Keratinocyte (primary cell): ENCODE measurements around the gene EEF2K. TPM values are rescaled to one million over a fixed set of nuclear protein-coding genes. Genes with fewer than 3 reads are reported as not detected.
A peak's percentile ranks its signal among the peaks of the same experiment; 100 is the strongest.

Source experiments
- DNase-seq: peaks from one replicate; pipeline ENCODE4 v3.0.0-alpha.2; 2011; ENCODE audit warnings: low read depth, missing footprints, low spot score
- FAIRE-seq: peaks from 2 replicates; lab custom pipeline; 2011; peaks lifted over from hg19 to GRCh38; lab: Jason Lieb, UNC
- H2AFZ ChIP-seq: 2 replicates; pipeline ENCODE4 v1.6.0; 2012; ENCODE audit warnings: low read length, control low read depth, inconsistent platforms; ENCODE audit not compliant: control insufficient read depth
- H3K27ac ChIP-seq: 2 replicates; pipeline ENCODE4 v1.5.1; 2011; ENCODE audit warnings: low read length; ENCODE audit not compliant: control insufficient read depth, insufficient read depth
- H3K27me3 ChIP-seq: 3 replicates; pipeline ENCODE4 v1.6.0; 2011; ENCODE audit warnings: low read length; ENCODE audit not compliant: control insufficient read depth, insufficient read depth; ENCODE audit errors: extremely low read depth
- H3K36me3 ChIP-seq, 2 experiments: 2 replicates in 1 of 2; 3 replicates in 1 of 2; pipeline ENCODE4 v1.5.1; 2011; ENCODE audit warnings: low read length in 2 of 2, mild to moderate bottlenecking in 1 of 2; ENCODE audit not compliant: control insufficient read depth in 2 of 2, insufficient read depth in 2 of 2; ENCODE audit errors: extremely low read depth in 1 of 2
- H3K4me1 ChIP-seq: 3 replicates; pipeline ENCODE4 v1.5.1; 2011; ENCODE audit warnings: low read length; ENCODE audit not compliant: control insufficient read depth, insufficient read depth; ENCODE audit errors: extremely low read depth
- H3K4me2 ChIP-seq: 3 replicates; pipeline ENCODE4 v1.6.0; 2011; ENCODE audit warnings: low read depth, low read length; ENCODE audit not compliant: control insufficient read depth, insufficient read depth; ENCODE audit errors: extremely low read depth
- H3K4me3 ChIP-seq, 3 experiments: fragments of 200-600 bp in 1 of 3; sonication (generic) in 1 of 3; 2 replicates in 2 of 3; 3 replicates in 1 of 3; pipeline ENCODE4 v1.5.1; 2011 to 2016; ENCODE audit warnings: low read length in 3 of 3, mild to moderate bottlenecking in 3 of 3, control low read depth in 2 of 3, inconsistent platforms in 1 of 3, low read depth in 1 of 3, mixed read lengths in 1 of 3, mixed run types in 1 of 3, moderate library complexity in 1 of 3; ENCODE audit not compliant: control insufficient read depth in 2 of 3, insufficient read depth in 2 of 3; ENCODE audit errors: extremely low read depth in 1 of 3
- H3K79me2 ChIP-seq: 2 replicates; pipeline ENCODE4 v1.6.0; 2012; ENCODE audit warnings: low read length; ENCODE audit not compliant: control insufficient read depth, insufficient read depth
- H3K9ac ChIP-seq: 3 replicates; pipeline ENCODE4 v1.6.0; 2011; ENCODE audit warnings: low read length; ENCODE audit not compliant: control insufficient read depth, insufficient read depth; ENCODE audit errors: extremely low read depth
- H3K9me1 ChIP-seq: 3 replicates; pipeline ENCODE4 v1.6.0; 2011; ENCODE audit warnings: low read length; ENCODE audit not compliant: control insufficient read depth, insufficient read depth; ENCODE audit errors: extremely low read depth
- H3K9me3 ChIP-seq: 2 replicates; pipeline ENCODE4 v1.5.1; 2012; ENCODE audit warnings: low read depth, low read length; ENCODE audit not compliant: control insufficient read depth
- H4K20me1 ChIP-seq: 3 replicates; pipeline ENCODE4 v1.6.0; 2011; ENCODE audit warnings: low read length; ENCODE audit not compliant: control insufficient read depth, insufficient read depth; ENCODE audit errors: extremely low read depth
- EZH2 ChIP-seq: IDR thresholded peaks from one replicate; pipeline ENCODE4 v1.6.1; 2012; ENCODE audit warnings: inconsistent platforms, mild to moderate bottlenecking, low read length, moderate library complexity
- dilution Hi-C: fragments of 300-500 bp; cut with MboI; formaldehyde crosslinking; loops from one replicate; pipeline ENCODE4 v1.7.0; 2020; ENCODE audit warnings: low sequenced_read_pairs; ENCODE audit not compliant: extremely low pct_ligation_motif_present
- polyA plus RNA-seq, 5 experiments: library from polyadenylated mRNA; depleted of rRNA in 3 of 5; stranded (reverse) in 3 of 5; stranded (forward) in 1 of 5; unstranded in 1 of 5; fragments of >200 nt; gene quantifications; 1 replicate in 1 of 5; 2 replicates in 3 of 5; 3 replicates in 1 of 5; pipeline versions ENCODE4 v1.2.1 to v1.2.3, GENCODE V29; 2011 to 2012; ENCODE audit warnings: missing spikeins in 2 of 5, low read depth in 1 of 5, low replicate concordance in 1 of 5
- TF ChIP-seq, protein P1 (sequence below), 3 experiments: IDR thresholded peaks in 1 of 3; conservative IDR thresholded peaks in 1 of 3; optimal IDR thresholded peaks in 1 of 3; 2 replicates in 2 of 3; 3 replicates in 1 of 3; pipeline versions ENCODE3 to v1.5.1; 2011; ENCODE audit warnings: low read length in 3 of 3, mild to moderate bottlenecking in 3 of 3, moderate library complexity in 2 of 3, control low read depth in 1 of 3, inconsistent platforms in 1 of 3; ENCODE audit not compliant: insufficient read depth in 2 of 3; ENCODE audit errors: extremely low read depth in 1 of 3

Gene EEF2K
- polyA plus RNA-seq, 1 donor (not counting 4 experiments of a cell fraction or from before 2014, with no cell fraction given): 7.3 TPM

DNA sequence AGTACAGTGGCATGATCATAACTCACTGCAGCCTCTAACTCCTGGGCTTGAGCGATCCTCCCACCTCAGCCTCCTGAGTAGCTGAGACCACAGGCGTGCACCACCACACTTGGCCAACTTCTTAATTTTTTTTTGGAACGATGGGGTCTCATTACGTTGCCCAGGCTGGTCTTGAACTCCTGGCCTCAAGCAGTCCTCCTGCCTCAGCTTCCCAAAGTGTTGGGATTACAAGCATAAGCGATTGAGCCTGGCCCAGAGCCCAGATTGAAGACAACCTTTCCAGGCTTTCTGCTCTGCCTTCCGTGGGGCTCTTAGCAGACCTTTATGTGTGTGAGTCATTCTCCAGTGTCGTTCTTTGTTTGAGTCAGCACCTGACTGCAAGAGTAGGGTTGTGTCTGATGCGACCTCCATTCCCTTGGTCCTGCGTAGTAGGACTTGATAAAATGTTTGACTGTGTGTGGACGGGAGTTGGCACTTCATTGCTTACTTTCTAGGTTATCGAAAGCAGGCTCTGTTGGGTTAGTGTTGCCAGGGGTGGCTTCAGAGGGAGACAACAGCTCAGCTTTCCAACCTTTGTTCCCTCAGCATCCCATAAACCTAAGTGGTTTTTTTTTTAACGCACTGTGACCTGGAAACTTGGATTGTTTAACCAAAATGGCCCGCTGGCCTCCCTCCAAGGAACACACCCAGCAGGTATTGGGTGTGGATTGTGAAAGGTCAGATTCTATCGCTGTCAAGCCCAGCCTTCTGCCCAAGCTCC is 26.4 kb downstream of the EEF2K start:
- Histone ChIP-seq H3K36me3 (peaks cover 0 to 2% of the 10 kb centered on the region in 2 experiments), H3K4me1 (peaks cover 16% of the 10 kb centered on the region), H3K27ac (peak overlapping the region; percentile 48), H3K79me2 (peaks cover 4% of the 10 kb centered on the region), H3K27me3 (no peaks in the 10 kb centered on the region), H3K4me3 (no peak overlapping the region), H3K9ac (peak overlapping the region; percentile 5), H4K20me1 (no peaks in the 10 kb centered on the region), H3K9me3 (no peaks in the 10 kb centered on the region), H2AFZ (peak overlapping the region; percentile 5), H3K4me2 (peak overlapping the region; percentile 22), H3K9me1 (no peaks in the 10 kb centered on the region)
- TF ChIP-seq EZH2: no peak
- TF ChIP-seq, protein P1, sequence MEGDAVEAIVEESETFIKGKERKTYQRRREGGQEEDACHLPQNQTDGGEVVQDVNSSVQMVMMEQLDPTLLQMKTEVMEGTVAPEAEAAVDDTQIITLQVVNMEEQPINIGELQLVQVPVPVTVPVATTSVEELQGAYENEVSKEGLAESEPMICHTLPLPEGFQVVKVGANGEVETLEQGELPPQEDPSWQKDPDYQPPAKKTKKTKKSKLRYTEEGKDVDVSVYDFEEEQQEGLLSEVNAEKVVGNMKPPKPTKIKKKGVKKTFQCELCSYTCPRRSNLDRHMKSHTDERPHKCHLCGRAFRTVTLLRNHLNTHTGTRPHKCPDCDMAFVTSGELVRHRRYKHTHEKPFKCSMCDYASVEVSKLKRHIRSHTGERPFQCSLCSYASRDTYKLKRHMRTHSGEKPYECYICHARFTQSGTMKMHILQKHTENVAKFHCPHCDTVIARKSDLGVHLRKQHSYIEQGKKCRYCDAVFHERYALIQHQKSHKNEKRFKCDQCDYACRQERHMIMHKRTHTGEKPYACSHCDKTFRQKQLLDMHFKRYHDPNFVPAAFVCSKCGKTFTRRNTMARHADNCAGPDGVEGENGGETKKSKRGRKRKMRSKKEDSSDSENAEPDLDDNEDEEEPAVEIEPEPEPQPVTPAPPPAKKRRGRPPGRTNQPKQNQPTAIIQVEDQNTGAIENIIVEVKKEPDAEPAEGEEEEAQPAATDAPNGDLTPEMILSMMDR (optimal IDR thresholded peaks at IDR 0.05 in 1 of 3, IDR thresholded peaks at IDR 0.05 in 1 of 3, conservative IDR thresholded peaks at IDR 0.05 in 1 of 3; ENCODE audit: extremely low read depth in 1 of 3, insufficient read depth in 2 of 3, low read length in 3 of 3): no peak
- DNase-seq (peak; percentile 53), FAIRE-seq (peak; percentile 84)
- dilution Hi-C loops: no loop called here

DNA sequence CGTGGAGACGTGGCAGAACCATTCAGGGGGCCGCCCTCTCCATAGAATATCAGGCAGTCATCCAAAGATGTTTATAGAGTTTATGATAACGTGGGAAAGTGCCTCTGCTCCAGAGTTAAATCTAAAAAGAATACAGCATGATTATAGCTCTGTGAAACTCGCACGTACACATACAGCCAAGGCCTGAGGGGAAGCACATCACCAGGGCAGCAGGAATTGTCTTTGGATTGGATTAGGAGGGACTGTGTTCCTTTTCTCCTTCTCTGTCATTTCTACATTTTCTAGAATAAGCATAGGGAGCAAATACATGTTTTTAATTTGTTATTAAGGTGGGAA is 26.9 kb downstream of the EEF2K start:
- Histone ChIP-seq H3K4me3 (no peak overlapping the region), H2AFZ (no peak overlapping the region), H3K9me1 (no peaks in the 10 kb centered on the region), H3K4me2 (peak overlapping the region; percentile 22), H3K27ac (peak overlapping the region; percentile 48), H3K4me1 (peaks cover 16% of the 10 kb centered on the region), H3K9me3 (no peaks in the 10 kb centered on the region), H3K36me3 (peaks cover 0 to 2% of the 10 kb centered on the region in 2 experiments), H3K79me2 (peaks cover 4% of the 10 kb centered on the region), H3K9ac (no peak overlapping the region), H3K27me3 (no peaks in the 10 kb centered on the region), H4K20me1 (no peaks in the 10 kb centered on the region)
- no peak for DNase-seq
- no peak for TF ChIP-seq EZH2
- TF ChIP-seq, protein P1 (optimal IDR thresholded peaks at IDR 0.05 in 1 of 3, IDR thresholded peaks at IDR 0.05 in 1 of 3, conservative IDR thresholded peaks at IDR 0.05 in 1 of 3; ENCODE audit: extremely low read depth in 1 of 3, insufficient read depth in 2 of 3, low read length in 3 of 3): no peak
- no peak for FAIRE-seq
- dilution Hi-C loops: no loop called here
